Lower leg skin (tissue), 4 donors: Measurements from ENCODE around the gene SYCP2L. TPM values are rescaled to one million over a fixed set of nuclear protein-coding genes. Genes with fewer than 3 reads are reported as not detected.
"Not testable (repeated sequence)": the region's sequence is repeated elsewhere in the genome, so short reads cannot be mapped to it uniquely, and the experiment has no call there.

Experiments used
- DNase-seq, 2 donors: peaks; one replicate each; pipeline ENCODE4 v3.0.0-alpha.2; 2019; ENCODE audit warnings: low spot score in 2 of 2
- H3K4me3 ChIP-seq: fragments of 200-600 bp; sonication (generic); 2 replicates; pipeline ENCODE4 v1.5.1; 2017; ENCODE audit warnings: mild to moderate bottlenecking, low read depth; ENCODE audit not compliant: poor library complexity, severe bottlenecking
- CTCF ChIP-seq, 3 donors: fragments of 450-650 bp; IDR thresholded peaks; one replicate each; pipeline ENCODE4 v1.5.1; 2016; ENCODE audit warnings: antibody characterized with exemption in 3 of 3, mild to moderate bottlenecking in 3 of 3, moderate library complexity in 2 of 3
- POLR2A ChIP-seq, 2 donors: fragments of 450-650 bp; IDR thresholded peaks; one replicate each; pipeline ENCODE4 v1.6.1; 2016 to 2017; ENCODE audit warnings: antibody characterized with exemption in 2 of 2, mild to moderate bottlenecking in 1 of 2, moderate library complexity in 1 of 2
- WGBS, 2 donors: methylation state at CpG; one replicate each; pipeline ENCODE4 v1.1.5; 2018; 5-methylcytosine and 5-hydroxymethylcytosine counted together
- intact Hi-C: fragments of 100-400 bp; cut with DNase I; formaldehyde crosslinking; loops from one replicate; pipeline ENCODE4 v1.15.0; 2023; ENCODE audit warnings: low total_unique reads
- total RNA-seq, 4 donors: library from RNA; depleted of rRNA; stranded (reverse); fragments of >200 nt; gene quantifications; one replicate each; pipeline ENCODE4 v1.1.0, GENCODE V29; 2016

SYCP2L gene
- total RNA-seq, 4 donors from 2014 or later = 0.17 to 0.69 (median 0.29) TPM; not detected in 1

GRCh38 chr6:10874207-10874606 is 12.6 kb upstream of the SYCP2L start:
- 90 to 93% methylated on average over 6 of the region's 6 CpGs for WGBS, 2 donors
- intact Hi-C loops = no loop called here
- TF ChIP-seq CTCF (IDR thresholded peaks at IDR 0.05) (no peak), POLR2A (IDR thresholded peaks at IDR 0.05) (no peak)
- no peak overlapping the region for H3K4me3 ChIP-seq
- DNase-seq = no peak

- no peak for TF ChIP-seq CTCF (IDR thresholded peaks at IDR 0.05)
- no peak for TF ChIP-seq POLR2A (IDR thresholded peaks at IDR 0.05)
- 86% methylated on average over 4 of the region's 4 CpGs for WGBS, 2 donors
- intact Hi-C loops = no loop called here
- no peak overlapping the region for H3K4me3 ChIP-seq
- DNase-seq = no peak
Observed at GRCh38 chr6:10875026-10875425, 11.8 kb upstream of the SYCP2L start.

- WGBS, 2 donors = 95 to 96% methylated on average over 14 of the region's 14 CpGs
- no peak for DNase-seq
- intact Hi-C loops = no loop called here
- H3K4me3 ChIP-seq = no peak overlapping the region
- TF ChIP-seq CTCF (IDR thresholded peaks at IDR 0.05) = no peak
- no peak for TF ChIP-seq POLR2A (IDR thresholded peaks at IDR 0.05)
Observed at GRCh38 chr6:10877012-10877411, 9.8 kb upstream of the SYCP2L start.

GRCh38 chr6:10877871-10878270 is 9.0 kb upstream of the SYCP2L start:
- WGBS, 2 donors = 97 to 100% methylated on average over 1 of the region's 1 CpG

GRCh38 chr6:10880366-10880765 is 6.5 kb upstream of the SYCP2L start:
- H3K4me3 ChIP-seq = no peak overlapping the region
- no peak for DNase-seq
- 95 to 100% methylated on average over 2 of the region's 2 CpGs for WGBS, 2 donors
- intact Hi-C loops = no loop called here
- TF ChIP-seq CTCF (IDR thresholded peaks at IDR 0.05) (no peak), POLR2A (IDR thresholded peaks at IDR 0.05) (no peak)

More at GRCh38 chr6:10877871-10878270, 9.0 kb upstream of the SYCP2L start:
- TF ChIP-seq POLR2A (IDR thresholded peaks at IDR 0.05) (no peak), CTCF (IDR thresholded peaks at IDR 0.05) (no peak)
- DNase-seq = no peak
- no peak overlapping the region for H3K4me3 ChIP-seq
- intact Hi-C loops = no loop called here

- intact Hi-C loops, DNase-seq, H3K4me3 ChIP-seq: not testable (repeated sequence)
- 29 to 32% methylated on average over 14 of the region's 14 CpGs for WGBS, 2 donors
Observed at GRCh38 chr6:10882253-10882630, 4.6 kb upstream of the SYCP2L start.
